Measurements from ENCODE around the gene NF2. TPM values are rescaled to one million over a fixed set of nuclear protein-coding genes. Genes with fewer than 3 reads are reported as not detected.

NF2 gene
- total and polyA plus RNA-seq, 10 of the 15 experiments (the other 5 are each of a cell fraction or from before 2014, with no cell fraction given): 2.2 to 49.8 (median 22.5) TPM

GRCh38 chr22:29555065-29555644 lies 48.3 kb upstream of the NF2 start:
- no peak for FAIRE-seq
- DNase-seq (ENCODE audit: low read depth, low spot score): no peak
- TF ChIP-seq SPI1 (IDR thresholded peaks at IDR 0.05; ENCODE audit: borderline replicate concordance, insufficient read depth, low read depth, low read length): no peak
- no peak for TF ChIP-seq TCF12 (IDR thresholded peaks at IDR 0.05; ENCODE audit: low read depth, low read length)
- TF ChIP-seq SIX5 (IDR thresholded peaks at IDR 0.05; ENCODE audit: low read depth, low read length, severe bottlenecking): no peak
- no peak for TF ChIP-seq NR2C2 (IDR thresholded peaks at IDR 0.05; ENCODE audit: borderline replicate concordance, control insufficient read depth, insufficient read length, low read depth)
- no peaks in the 10 kb centered on the region; a peak in 2 of 4 replicates for H3K36me3 ChIP-seq (ENCODE audit: control insufficient read depth in 2 of 2, insufficient read depth in 2 of 2, low read length in 1 of 2)
- H3K4me3 ChIP-seq: no peak overlapping the region
- no peak for ATAC-seq
- no peak overlapping the region for H3K4me2 ChIP-seq (ENCODE audit: control insufficient read depth, insufficient read depth)
- H3K27me3 ChIP-seq (replicated peaks in 1 of 2; ENCODE audit: control insufficient read depth in 2 of 2, insufficient read depth in 2 of 2, low read length in 1 of 2): no peaks in the 10 kb centered on the region
- TSS peak; percentile 35 for BruUV-seq (replicated peaks)
- SMC1A ChIA-PET (ENCODE audit: uncharacterized antibody, unreplicated experiment): interaction anchor here (1.4 kb wide), 1 partner anchor 32 kb away, joined by 4 read pairs; no protein-coding TSS in a partner anchor
- H3K4me1 ChIP-seq (ENCODE audit: control insufficient read depth, insufficient read depth, low read length): no peaks in the 10 kb centered on the region
- H2AFZ ChIP-seq (ENCODE audit: control insufficient read depth, low read depth, low read length): no peak overlapping the region
- peaks cover 10% of the 10 kb centered on the region for H3K79me2 ChIP-seq (ENCODE audit: control insufficient read depth, insufficient read depth, low read length)
- H3K9me3 ChIP-seq (replicated peaks; ENCODE audit: control insufficient read depth, insufficient read depth, low read length): no peaks in the 10 kb centered on the region
- RAD21 ChIA-PET (ENCODE audit: unreplicated experiment): no interaction called here
- POLR2A ChIA-PET: interaction anchor here (1.8 kb wide), 1 partner anchor 12 kb away, joined by 5 read pairs; no protein-coding TSS in a partner anchor
- H4K20me1 ChIP-seq (ENCODE audit: control insufficient read depth, insufficient read depth): no peaks in the 10 kb centered on the region
- no peak overlapping the region for H3K27ac ChIP-seq (ENCODE audit: control insufficient read depth, insufficient read depth)
- in situ Hi-C loops (cut with MboI) (loop anchor here (5.0 kb wide), 1 partner anchor 52 kb away; no protein-coding TSS in a partner anchor), intact Hi-C loops (cut with micrococcal nuclease; ENCODE audit: unreplicated experiment) (loop anchor here (10.0 kb wide), 1 partner anchor 140 kb away; no protein-coding TSS in a partner anchor)
- no peak overlapping the region for H3K9ac ChIP-seq (ENCODE audit: control insufficient read depth, insufficient read depth, low read length)
- CTCF ChIA-PET: interaction anchor here (0.7 to 2.0 kb wide), 7 partner anchors 13 to 283 kb away, joined by 3 to 15 read pairs (median 4); partner anchors contain the start of gene ASCC2
- WGBS (ENCODE audit: insufficient coverage, insufficient replicate concordance, low lambda C conversion rate, missing lambda C conversion rate): 91% methylated on average over 4 of the region's 4 CpGs

DNA sequence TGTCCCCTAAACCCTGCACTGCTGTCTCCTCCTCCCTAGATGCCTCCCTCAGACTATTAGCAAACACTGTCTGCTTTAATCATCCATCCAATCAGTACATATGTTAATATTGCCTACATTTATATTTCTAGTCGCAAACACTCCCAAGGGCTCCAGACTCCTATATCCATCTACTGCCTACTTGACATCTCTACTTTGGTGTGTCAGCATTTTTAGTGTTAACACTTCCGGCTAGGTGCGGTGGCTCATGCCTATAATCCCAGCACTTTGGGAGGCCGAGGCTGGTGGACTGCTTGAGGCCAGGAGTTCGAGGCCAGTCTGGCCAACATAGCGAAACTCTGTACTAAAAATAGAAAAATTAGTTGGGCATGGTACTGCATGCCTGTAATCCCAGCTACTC lies 44.4 kb upstream of the NF2 start:
- ATAC-seq (no peak), FAIRE-seq (no peak), DNase-seq (ENCODE audit: low read depth, low spot score) (no peak)
- in situ Hi-C loops (cut with MboI) (loop anchor here (5.0 kb wide), 1 partner anchor 48 kb away; no protein-coding TSS in a partner anchor), intact Hi-C loops (cut with micrococcal nuclease; ENCODE audit: unreplicated experiment) (loop anchor here (10.0 kb wide), 1 partner anchor 144 kb away; no protein-coding TSS in a partner anchor)
- Histone ChIP-seq H4K20me1 (ENCODE audit: control insufficient read depth, insufficient read depth) (no peaks in the 10 kb centered on the region), H3K27ac (ENCODE audit: control insufficient read depth, insufficient read depth) (no peak overlapping the region), H3K79me2 (ENCODE audit: control insufficient read depth, insufficient read depth, low read length) (no peaks in the 10 kb centered on the region), H3K4me1 (ENCODE audit: control insufficient read depth, insufficient read depth, low read length) (no peaks in the 10 kb centered on the region), H3K9ac (ENCODE audit: control insufficient read depth, insufficient read depth, low read length) (no peak overlapping the region), H3K36me3 (ENCODE audit: control insufficient read depth in 2 of 2, insufficient read depth in 2 of 2, low read length in 1 of 2) (peaks cover 0 to 5% of the 10 kb centered on the region in 2 experiments; a peak in 1 of 4 replicates), H2AFZ (ENCODE audit: control insufficient read depth, low read depth, low read length) (no peak overlapping the region), H3K4me3 (no peak overlapping the region), H3K27me3 (replicated peaks in 1 of 2; ENCODE audit: control insufficient read depth in 2 of 2, insufficient read depth in 2 of 2, low read length in 1 of 2) (no peaks in the 10 kb centered on the region), H3K9me3 (replicated peaks; ENCODE audit: control insufficient read depth, insufficient read depth, low read length) (no peaks in the 10 kb centered on the region), H3K4me2 (ENCODE audit: control insufficient read depth, insufficient read depth) (no peak overlapping the region)
- ChIA-PET SMC1A (ENCODE audit: uncharacterized antibody, unreplicated experiment) (no interaction called here), POLR2A (no interaction called here), CTCF (no interaction called here), RAD21 (ENCODE audit: unreplicated experiment) (no interaction called here)
- 98% methylated on average over 6 of the region's 6 CpGs for WGBS (ENCODE audit: insufficient coverage, insufficient replicate concordance, low lambda C conversion rate, missing lambda C conversion rate)
- no TSS peak for BruUV-seq (replicated peaks)
- TF ChIP-seq MEF2A (IDR thresholded peaks at IDR 0.05; ENCODE audit: insufficient read depth, low read depth, low read length) (no peak), ESRRA (IDR thresholded peaks at IDR 0.05; ENCODE audit: low read length) (no peak), USF1 (IDR thresholded peaks at IDR 0.05; ENCODE audit: borderline replicate concordance, extremely low read length, insufficient read depth, low read depth, low read length) (no peak), POLR2A (IDR thresholded peaks at IDR 0.05; ENCODE audit: low read depth, low read length) (no peak)
- TF ChIP-seq, protein P1, sequence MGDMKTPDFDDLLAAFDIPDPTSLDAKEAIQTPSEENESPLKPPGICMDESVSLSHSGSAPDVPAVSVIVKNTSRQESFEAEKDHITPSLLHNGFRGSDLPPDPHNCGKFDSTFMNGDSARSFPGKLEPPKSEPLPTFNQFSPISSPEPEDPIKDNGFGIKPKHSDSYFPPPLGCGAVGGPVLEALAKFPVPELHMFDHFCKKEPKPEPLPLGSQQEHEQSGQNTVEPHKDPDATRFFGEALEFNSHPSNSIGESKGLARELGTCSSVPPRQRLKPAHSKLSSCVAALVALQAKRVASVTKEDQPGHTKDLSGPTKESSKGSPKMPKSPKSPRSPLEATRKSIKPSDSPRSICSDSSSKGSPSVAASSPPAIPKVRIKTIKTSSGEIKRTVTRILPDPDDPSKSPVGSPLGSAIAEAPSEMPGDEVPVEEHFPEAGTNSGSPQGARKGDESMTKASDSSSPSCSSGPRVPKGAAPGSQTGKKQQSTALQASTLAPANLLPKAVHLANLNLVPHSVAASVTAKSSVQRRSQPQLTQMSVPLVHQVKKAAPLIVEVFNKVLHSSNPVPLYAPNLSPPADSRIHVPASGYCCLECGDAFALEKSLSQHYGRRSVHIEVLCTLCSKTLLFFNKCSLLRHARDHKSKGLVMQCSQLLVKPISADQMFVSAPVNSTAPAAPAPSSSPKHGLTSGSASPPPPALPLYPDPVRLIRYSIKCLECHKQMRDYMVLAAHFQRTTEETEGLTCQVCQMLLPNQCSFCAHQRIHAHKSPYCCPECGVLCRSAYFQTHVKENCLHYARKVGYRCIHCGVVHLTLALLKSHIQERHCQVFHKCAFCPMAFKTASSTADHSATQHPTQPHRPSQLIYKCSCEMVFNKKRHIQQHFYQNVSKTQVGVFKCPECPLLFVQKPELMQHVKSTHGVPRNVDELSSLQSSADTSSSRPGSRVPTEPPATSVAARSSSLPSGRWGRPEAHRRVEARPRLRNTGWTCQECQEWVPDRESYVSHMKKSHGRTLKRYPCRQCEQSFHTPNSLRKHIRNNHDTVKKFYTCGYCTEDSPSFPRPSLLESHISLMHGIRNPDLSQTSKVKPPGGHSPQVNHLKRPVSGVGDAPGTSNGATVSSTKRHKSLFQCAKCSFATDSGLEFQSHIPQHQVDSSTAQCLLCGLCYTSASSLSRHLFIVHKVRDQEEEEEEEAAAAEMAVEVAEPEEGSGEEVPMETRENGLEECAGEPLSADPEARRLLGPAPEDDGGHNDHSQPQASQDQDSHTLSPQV (IDR thresholded peaks at IDR 0.05): no peak

Measured in GM12878 (cell line).